Effector CD4-positive, alpha-beta T cell (primary cell): ENCODE measurements around the gene KIF26A.

Source experiments
- DNase-seq: peaks from one replicate; pipeline ENCODE4 v3.0.0-alpha.2; 2020

KIF26A gene

GRCh38 chr14:104133496-104133895 is 4.9 kb upstream of the KIF26A start:
- DNase-seq = no peak

GRCh38 chr14:104134061-104134965 is 4.1 kb upstream of the KIF26A start:
- DNase-seq = no peak

- no peak for DNase-seq
Observed at GRCh38 chr14:104135121-104135903, 3.1 kb upstream of the KIF26A start.

- DNase-seq = no peak
Observed at GRCh38 chr14:104135904-104136471, 2.4 kb upstream of the KIF26A start.

DNA sequence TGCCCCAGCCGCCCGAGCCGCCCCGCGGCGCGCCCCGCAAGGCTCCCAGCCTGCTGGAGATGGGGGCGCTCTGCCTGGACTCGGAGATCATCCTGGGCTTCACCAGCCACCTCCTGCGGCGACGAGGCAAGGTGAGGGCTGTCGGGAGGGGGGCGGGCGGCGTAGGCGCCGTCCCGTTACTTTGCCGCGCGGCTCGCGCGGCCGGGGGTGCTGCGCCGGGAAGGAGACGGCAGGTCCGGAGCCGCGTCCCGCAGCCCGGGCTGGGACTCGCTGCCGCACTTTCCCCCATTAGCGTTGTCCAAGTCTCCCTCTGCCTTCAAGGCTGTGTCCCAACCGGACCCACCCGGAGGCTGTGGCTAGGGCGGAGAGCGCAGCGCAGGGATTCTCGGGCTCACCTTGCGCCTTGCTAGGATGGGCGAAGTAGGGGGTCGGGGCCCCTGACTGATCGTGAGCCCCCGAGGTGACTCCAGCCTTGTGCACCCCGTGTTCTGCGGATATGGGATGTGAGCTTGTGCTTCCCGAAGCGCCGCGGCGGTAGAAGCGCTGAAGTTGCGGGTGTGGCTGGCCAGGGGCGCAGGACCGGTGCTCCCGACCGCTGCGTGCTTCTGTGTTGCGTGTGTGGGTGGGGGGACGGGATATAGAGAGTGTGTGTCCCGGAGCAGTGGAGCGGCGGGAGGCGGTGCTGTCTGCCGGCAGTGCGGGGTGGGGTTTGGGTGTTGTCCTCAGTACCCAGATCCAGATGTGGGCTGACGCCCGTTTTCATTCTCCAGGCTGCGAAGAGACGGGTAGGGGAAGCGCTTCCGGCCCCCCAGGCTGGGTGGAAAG is 1.7 kb upstream of the KIF26A start:
- no peak for DNase-seq

DNA sequence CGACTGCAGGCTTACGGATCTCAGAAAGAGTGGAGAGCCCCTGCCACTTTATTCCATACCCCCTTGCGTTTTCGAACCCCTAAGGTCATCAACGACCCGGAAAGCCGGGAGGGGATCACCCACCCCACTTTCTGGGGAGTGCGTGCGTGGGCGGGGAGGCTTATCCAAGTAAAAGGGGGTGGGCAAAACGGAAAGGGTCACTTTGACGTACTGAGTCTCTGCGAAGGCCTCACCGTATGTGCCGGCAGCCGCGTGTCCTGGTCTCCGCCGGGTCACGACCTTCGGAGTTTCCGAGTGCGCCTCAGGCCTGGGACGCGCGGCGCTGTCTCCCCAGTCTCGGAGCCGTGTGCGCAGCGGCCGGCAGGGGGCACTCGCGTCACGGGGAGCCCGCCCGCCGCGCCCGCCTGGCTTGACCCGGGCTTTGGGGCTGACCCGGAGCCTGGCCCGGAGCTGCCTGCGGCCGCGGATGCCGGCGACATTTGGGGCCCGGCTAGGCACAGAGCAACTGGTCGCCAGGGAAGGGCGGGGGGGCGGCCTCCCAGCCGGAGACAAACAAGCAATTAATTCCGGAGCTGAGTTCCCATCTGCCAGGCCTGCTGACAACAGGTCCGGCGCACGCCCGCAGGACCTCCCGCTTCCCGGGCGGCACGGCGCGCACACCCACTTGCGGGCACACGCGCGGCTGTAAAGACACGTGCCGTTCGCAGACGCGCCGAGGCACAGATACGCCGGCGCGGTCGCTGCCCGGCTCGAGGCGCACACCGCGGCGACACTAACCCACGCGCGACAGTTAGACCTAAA is 890 bp upstream of the KIF26A start:
- peak; percentile 38 for DNase-seq

GRCh38 chr14:104138718-104139459 is 502 bp downstream of the KIF26A start:
- no peak for DNase-seq

GRCh38 chr14:104139460-104140212 is 1.2 kb downstream of the KIF26A start:
- DNase-seq = no peak

DNA sequence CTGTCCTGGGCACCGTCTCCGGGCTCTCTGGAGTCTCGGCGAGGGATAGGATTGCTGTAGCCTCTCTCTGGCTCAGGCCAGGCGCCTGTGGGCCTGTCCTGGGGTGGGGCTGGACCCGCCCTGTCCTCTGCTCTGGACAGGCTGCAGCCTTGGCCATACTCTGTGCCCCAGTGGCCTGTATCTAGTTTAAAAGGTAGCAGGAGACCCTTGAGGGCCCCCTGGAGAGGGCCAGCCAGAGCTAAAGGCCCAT is 1.8 kb downstream of the KIF26A start:
- DNase-seq = no peak

DNA sequence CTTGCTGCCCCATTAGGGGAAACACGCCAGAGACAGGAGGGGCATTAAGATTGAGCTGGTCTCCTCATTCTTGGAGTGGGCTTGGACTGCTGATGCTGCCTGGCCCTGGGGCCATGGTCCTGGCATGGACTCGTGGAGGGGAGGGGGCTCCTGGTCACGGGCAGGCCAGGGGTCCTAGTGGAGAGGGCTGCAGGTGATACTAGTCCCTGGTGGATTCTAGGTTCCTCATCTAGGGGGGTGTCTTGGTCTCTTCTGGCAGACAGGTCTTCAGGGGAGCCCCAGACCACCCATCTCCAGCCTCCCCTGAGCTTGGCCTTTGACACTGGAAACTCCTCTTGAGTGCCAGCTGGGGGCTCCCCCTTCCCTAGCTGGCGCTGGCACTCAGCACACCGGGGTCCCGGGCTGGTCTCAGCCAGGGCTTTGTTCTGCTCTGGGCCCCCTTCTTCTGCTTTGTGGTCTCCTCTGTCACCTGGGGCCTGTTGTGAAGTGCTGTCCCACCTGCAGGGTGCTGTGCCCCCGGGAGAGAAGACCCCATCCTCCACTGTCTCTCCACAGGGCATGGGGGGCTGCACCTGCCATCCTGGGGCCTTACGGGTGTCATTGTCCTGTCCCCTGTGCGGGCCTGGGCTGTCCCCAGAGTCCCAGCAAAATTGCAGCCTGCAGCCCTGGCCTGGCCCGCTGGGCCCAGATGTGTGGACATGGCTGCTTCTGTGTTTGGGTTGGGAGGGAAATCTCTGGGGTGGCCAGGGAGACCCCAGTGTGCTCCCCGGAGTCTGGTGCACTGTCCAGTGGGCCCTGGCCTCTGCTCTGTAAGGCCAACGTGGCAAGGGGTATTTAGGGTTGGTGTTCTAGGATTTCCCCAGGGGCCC is 2.3 kb downstream of the KIF26A start:
- no peak for DNase-seq

DNA sequence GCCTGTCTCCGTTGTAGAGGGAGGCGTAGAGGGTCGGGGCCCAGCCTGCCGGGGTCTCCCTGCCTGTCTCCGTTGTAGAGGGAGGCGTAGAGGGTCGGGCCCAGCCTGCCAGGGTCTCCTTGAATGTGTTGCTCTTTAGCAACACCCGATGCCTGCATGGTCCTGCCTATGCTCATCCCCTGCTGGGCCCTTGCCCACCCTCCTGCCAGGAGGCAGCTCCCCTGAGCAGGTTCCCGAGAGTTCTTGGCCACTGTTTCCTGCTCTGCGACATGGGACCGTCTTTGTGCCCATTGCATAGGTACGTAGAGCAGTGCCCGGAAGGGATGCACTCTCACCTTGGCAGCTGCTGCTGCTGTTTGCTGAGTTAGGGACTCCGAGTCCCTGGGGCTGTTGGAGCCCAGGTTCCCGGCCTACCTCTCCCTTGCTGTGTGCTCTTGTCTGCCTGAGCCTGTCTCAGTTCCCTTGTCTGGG is 3.3 kb downstream of the KIF26A start:
- DNase-seq = no peak

GRCh38 chr14:104142136-104142945 is 4.0 kb downstream of the KIF26A start:
- no peak for DNase-seq

GRCh38 chr14:104142946-104143470 is 4.6 kb downstream of the KIF26A start:
- DNase-seq = no peak

DNA sequence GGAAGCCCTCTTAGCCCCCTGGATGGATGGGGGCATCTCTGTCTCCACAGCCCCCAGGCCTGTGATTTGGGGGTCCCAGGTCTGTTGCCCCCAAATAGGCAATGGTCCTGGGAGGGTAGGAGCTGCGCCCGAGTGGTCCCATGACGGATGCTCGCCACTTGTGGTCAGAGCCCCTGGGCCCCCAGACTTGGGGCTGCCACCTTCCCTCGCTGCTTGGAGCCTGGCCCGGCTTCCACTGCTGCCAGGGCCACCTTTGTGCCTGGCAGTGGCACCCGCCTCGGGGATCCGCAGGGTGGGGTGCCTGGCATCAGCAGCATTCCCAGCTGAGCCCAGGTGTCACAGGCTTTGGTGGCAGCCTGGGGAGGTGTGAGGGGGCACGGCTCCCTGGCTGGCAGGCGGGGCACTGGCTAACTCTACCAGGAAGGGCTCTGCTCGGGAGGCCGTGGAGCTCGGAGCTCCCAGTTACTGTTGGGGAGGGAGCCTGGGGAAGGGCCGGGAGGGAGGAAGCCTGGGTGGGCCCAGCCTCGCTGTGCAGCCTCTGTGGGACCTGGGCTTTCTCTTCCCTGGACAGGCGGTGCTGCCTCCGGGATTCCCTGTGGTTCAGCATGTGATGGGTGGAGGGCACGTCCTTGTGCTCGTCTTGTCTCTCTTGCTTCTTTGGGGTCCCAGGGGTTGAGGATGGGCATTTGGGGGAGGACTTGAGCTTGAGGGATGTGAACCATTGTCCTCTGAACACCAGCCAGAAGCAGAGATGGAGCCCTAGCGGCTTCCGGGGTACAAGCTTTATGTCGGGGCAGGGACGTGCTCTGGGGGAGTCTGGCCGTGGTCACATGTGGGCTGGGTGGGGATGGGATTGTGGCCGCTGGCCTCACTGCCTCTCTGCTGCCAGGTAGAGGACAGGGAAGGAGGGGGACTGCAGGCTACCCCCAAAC is 5.4 kb downstream of the KIF26A start:
- DNase-seq = no peak

- no peak for DNase-seq
Observed at GRCh38 chr14:104144453-104144790, 6.0 kb downstream of the KIF26A start.

GRCh38 chr14:104144911-104145825 is 6.8 kb downstream of the KIF26A start:
- no peak for DNase-seq
